Esophagus squamous epithelium (tissue), 4 donors: Measurements from ENCODE around the gene RALGPS1.

Source experiments
- POLR2A ChIP-seq, 4 donors: fragments of 450-650 bp; IDR thresholded peaks; one replicate each; pipeline ENCODE4 v1.6.1; 2017; ENCODE audit warnings: antibody characterized with exemption in 4 of 4, mild to moderate bottlenecking in 4 of 4, moderate library complexity in 3 of 4
- TF ChIP-seq, protein P1 (sequence below), 6 experiments: fragments of 450-650 bp in 4 of 6; fragments of 200-600 bp in 2 of 6; sonication (generic) in 2 of 6; IDR thresholded peaks; one replicate each; pipeline ENCODE4 v1.5.1; 2016 to 2019; ENCODE audit warnings: antibody characterized with exemption in 6 of 6, mild to moderate bottlenecking in 4 of 6, moderate library complexity in 4 of 6

DNA sequence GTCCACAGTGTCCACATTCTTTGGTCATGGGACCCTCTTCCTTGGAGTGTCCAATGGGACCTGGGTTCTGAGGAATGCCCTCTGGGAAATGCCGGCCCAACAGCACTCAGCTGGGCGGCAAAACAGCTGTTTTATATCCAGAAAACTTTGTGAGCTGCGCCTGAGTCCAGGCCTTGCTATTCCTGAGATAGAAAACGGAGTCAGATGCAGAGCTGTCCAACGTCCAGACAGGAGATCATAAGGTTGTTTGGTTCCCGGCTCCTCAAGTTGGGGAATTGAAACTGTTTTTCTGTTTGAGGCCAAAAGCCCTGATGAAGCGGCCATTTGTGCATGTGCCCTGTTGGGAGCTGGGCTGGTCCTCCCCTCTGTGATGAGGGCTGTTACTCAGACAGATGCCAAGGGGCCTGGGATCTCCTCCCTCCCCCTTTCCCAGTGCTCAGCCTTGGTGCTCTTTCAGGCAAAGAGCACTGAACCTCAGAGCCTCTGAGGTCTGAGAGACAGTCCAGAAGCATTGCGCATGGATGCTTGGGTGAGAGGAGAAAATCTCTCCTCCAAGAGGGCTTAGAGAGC is 283.4 kb downstream of the RALGPS1 start:
- TF ChIP-seq, protein P1, sequence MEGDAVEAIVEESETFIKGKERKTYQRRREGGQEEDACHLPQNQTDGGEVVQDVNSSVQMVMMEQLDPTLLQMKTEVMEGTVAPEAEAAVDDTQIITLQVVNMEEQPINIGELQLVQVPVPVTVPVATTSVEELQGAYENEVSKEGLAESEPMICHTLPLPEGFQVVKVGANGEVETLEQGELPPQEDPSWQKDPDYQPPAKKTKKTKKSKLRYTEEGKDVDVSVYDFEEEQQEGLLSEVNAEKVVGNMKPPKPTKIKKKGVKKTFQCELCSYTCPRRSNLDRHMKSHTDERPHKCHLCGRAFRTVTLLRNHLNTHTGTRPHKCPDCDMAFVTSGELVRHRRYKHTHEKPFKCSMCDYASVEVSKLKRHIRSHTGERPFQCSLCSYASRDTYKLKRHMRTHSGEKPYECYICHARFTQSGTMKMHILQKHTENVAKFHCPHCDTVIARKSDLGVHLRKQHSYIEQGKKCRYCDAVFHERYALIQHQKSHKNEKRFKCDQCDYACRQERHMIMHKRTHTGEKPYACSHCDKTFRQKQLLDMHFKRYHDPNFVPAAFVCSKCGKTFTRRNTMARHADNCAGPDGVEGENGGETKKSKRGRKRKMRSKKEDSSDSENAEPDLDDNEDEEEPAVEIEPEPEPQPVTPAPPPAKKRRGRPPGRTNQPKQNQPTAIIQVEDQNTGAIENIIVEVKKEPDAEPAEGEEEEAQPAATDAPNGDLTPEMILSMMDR (IDR thresholded peaks at IDR 0.05) = no peak
- TF ChIP-seq POLR2A (IDR thresholded peaks at IDR 0.05) = no peak
